HG02798 (cell line): ENCODE measurements around the gene MAML2.
"Not testable (repeated sequence)": the region's sequence is repeated elsewhere in the genome, so short reads cannot be mapped to it uniquely, and the experiment has no call there.

Experiments
- ATAC-seq: cut with Tn5 transposase; IDR thresholded peaks from one replicate; pipeline ENCODE4 v1.9.1; 2021; ENCODE audit warnings: mild to moderate bottlenecking; ENCODE audit not compliant: unreplicated experiment, poor library complexity

The MAML2 gene

DNA sequence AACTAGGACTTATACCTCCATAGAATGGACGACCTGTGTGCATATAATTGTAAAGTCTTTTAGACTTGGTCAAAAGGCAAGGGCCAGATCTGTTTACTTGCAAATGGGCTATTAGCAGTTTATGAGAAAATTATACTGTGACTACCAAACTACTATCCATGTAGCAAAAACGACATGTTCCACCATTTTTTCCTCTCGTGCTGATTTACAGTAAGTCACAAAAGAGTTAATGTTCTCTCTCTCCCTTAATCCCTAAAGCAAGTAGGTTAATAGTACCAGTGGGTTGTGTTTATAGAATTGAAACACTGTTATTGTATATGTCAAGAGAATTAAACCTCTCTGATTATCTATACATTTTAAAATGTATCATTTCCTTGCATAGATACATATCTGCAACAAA lies 147.3 kb downstream of the MAML2 start:
- no peak for ATAC-seq

DNA sequence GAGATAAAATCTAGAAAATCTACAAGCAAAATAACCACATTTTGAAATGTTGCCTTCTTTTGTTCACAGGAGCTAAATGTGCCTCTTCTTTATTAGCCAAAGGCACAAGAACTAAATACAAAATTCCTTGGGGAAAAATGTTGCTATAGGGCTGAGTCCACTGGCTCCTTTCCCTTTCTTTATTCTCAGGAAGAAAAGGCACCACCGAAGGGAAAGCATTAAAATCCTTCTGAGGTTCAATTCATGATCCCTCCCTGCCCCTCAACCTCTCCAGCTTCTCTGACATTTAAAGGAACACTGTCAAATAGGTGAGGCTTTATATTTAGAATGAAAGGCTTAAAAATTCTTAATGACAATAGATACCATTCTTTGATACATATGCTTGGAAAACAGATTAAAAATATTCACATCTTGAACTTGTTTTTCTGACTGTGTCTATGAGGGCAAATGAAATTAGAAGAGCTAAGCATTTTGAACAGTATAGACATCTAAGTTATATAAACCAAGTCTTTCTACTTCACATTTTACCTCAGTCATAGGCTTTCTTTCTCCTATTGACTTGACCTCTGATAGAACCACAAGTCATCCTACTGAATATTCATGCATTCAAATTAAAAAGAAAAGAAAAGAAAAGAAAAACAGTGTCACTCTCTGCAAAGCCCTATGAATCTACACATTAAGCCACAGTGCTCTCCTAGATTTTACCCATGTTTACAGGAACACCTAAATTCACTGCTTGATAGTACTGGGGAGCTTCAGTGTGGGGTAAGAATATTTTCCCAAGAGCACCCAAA lies 148.2 kb downstream of the MAML2 start:
- ATAC-seq, result no peak

DNA sequence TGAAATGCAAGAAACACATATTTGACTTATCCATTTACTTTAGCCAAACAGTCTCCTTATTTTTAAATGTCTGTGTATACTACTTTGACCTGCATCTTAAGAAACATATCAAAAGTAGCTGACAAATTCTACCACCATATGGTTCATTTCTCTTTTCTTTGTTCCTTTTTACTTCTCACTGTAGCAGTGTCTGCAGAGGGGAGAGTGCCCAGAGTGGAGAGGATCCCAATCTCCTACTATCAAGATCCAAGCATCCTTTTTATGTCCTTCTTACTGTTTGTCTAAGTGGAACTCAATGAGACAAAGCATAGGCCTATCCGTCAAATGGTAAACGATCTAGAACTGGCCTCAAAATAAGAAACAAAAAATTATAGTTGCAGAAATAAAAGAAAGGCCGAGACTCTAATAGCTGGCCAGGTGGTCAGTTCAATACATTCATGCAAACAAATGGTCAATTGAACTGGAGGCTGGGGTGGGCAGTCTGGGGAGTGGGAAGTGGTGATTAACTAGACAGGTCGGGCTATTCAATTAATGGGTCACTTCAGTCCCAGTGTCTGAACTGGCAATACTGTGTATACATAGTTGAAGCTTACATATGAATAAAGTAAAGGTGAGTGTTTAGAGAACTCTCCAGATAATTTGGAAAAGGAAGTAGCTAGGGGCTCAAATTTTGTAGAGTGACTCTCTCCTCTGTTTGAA lies 149.1 kb downstream of the MAML2 start:
- ATAC-seq, result no peak

DNA sequence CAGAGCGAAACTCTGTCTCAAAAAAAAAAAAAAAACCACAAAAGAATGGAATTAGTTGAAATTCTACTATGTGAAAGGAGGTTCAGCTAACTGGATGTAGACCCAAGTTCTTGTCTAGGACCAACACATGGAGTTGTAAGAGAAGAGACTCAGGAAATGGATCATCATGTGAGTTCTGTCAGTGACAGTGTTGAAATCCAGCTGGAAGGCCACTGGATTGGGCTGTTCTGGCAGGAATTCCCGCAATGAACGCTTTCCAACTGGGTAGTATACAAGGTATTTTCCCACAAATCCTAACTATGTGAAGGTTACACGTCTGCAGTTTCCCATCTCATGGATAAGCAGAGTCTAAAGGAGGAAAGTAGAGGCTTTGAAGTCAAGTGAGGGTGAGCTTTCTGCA lies 151.2 kb downstream of the MAML2 start:
- no peak for ATAC-seq

DNA sequence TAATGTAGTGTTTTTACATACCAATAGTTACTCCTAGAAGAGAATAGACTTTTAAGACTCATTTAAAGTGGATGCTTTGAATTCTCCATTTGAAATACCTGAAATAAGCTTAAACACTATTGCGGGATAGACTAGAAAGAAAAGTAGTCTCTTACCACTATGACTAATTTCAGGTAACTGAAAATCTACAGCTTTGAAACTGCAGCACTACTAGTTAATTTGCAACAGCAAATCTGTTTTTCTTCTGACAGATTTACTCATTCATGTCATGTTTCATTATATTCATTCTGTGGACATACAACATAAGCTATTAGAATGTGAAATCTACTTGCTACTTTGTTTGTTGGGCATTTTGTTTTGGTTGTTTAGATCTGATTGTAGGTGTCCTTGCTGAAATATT lies 153.6 kb downstream of the MAML2 start:
- peak; percentile 32 for ATAC-seq

DNA sequence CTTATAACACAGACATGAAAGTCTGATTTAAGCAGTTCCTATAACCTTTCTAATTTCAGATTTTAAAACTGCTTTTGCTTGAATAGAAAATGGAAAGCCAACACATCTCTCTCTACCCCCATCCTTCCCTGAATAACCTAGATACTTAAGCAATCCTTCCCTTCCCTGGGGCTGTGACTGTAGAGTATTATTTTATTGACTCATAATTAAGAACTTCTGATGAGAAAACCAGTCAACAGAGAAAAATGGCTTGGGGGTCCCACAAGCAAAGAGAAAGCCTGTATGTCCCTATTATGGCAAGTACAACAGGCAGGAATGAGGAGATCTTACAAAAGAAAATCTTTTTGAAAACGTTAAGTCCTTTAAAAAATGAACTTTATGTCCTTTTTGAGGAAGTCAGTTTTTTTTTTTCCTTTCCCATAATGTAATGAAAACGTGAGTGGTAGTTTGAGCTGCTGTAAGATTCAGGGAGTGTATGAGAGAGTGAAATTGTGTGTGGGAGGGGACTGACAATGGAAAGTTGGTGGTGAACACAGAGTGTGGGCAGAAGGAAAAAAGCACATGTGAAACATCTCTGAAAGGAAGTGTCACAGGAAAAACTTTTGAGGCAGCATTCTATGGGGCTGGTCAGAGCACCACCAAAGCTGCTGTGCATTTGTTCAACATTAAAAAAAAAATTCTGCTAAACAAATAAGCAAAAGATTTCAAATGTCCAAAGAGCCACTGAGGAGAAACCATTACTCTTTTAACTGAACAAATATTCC lies 154.6 kb downstream of the MAML2 start:
- ATAC-seq, result peak; percentile 43

DNA sequence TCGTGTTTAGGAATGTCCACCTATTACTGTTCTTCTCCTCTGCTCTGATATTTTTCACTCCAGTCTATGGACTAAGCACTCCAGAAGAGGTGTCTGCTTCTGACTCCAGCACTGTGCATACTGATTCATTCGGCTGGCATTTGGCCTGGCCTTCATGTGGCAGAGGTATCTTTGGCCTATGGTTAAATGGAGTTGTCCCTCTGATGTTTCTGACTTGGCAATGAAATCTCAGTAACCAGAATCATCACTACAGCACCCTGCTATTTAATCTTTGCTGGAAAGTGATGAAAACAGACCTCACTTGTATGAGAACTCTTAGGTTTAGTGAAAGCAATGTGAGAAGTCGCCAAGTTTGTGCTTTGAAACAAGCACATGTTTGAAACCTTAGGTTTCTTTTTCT lies 155.2 kb downstream of the MAML2 start:
- no peak for ATAC-seq

DNA sequence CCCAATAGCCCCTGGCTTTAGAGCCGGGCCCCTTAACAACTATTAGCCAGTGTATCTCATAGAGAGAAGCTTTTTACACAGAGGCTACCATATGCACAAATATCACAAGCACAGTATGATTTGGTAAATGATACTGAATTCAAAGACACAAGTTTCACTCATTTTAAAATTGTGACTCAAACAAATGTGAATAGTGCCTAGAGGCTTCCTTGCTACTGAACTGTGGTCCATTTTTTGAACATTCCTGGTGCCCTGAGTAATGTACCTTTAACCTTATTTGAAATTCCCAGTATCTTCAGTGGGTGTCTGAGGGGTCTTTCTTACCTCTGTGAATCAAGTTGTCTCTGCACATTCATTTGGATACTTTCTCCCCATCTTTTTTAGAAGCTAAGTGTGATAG lies 156.2 kb downstream of the MAML2 start:
- ATAC-seq, result no peak

DNA sequence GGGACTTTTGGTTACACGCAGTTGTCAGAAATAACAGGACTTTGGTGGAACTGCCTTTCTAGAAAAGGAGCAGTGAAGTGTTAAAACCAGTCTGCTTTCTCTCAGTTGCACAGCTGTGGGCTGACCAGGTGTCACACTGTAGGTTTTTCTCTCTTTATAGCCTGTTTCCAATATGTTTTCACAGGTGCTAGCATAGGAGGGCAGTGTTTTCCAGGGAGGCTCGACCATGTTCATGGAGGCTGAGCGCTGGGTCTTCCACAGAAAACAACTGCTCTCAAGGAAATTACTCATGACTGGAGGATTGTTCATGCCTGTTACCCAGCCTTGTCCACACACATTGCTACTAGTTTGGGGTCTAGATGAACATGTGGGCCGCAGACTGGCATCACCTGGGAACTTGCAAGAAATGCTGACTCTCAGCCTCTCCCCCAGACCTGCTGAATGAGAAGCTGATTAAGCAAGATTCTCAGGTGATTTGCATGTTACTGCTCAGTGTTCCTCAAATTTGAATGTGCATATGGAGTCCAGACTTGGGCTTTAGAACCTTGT lies 157.7 kb downstream of the MAML2 start:
- peak; percentile 84 for ATAC-seq

DNA sequence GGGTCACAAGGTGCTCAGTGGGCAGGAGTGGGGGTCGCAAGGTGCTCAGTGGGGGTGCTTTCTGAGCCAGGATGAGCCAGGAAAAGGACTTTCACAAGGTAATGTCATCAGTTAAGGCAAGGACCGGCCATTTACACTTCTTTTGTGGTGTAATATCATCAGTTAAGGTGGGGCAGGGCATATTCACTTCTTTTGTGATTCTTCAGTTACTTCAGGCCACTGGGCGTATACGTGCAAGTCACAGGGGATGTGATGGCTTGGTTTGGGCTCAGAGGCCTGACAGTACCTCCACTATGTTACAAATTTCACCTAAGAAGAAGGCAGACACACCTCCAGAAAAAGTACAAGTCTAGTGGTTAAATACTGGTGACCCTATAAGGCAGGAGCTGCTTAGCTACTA lies 162.1 kb downstream of the MAML2 start:
- not testable (repeated sequence) for ATAC-seq

DNA sequence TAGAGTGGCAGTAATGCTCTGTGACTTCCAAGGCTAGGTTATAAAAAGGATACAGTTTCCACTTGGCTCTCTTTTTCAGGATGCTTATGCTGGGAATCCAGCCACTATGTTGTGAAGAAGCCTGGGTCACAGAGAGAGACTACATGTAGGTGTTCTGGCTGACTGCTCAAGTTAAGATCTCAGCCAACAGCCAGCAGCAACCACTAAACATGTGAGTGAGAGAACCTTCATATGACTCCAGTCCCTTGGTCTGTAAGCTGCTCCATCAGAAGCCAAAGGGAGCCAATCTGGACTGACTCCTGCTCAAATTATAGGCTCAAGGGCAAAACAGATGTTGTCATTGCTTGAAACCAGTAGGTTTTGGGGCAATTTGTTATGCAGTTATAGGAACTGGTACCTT lies 162.7 kb downstream of the MAML2 start:
- ATAC-seq, result no peak

DNA sequence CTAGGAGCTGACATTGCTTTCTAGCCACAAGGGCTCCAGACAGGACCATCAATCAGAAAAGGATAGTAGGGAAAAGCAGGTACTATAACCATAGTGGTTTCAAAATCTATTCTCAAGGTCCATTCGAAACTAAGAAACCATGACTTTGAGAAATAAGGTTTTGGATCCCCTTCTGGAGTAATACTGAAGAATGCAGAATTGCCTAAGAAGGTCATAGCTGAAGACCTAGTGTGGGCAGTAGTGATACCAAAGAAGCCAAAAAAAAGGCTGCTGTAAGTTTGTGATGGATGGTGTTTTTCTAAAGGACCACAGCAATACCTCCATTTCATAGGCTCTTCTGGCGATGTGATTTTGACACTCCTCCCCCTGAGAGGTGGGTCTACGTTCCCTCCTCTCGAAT lies 163.1 kb downstream of the MAML2 start:
- no peak for ATAC-seq

DNA sequence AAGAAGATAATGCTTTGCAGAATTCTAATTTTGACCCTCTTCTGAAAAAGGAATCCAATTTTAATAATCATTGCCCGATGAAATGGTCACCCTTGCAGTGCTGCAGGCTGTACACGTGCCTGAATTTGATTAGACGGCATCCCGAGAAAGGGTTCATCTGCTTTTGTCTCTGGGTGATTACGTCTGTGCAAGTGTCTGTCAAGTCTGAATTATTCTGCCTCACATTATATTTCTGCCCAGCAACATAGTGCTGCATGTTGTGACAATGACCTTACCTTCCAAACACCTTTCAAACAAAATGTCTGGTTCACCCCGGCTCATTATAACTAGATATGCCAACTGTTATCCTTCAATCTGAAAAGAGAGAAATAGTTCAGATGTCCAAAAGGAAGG lies 164.1 kb downstream of the MAML2 start:
- ATAC-seq, result no peak

DNA sequence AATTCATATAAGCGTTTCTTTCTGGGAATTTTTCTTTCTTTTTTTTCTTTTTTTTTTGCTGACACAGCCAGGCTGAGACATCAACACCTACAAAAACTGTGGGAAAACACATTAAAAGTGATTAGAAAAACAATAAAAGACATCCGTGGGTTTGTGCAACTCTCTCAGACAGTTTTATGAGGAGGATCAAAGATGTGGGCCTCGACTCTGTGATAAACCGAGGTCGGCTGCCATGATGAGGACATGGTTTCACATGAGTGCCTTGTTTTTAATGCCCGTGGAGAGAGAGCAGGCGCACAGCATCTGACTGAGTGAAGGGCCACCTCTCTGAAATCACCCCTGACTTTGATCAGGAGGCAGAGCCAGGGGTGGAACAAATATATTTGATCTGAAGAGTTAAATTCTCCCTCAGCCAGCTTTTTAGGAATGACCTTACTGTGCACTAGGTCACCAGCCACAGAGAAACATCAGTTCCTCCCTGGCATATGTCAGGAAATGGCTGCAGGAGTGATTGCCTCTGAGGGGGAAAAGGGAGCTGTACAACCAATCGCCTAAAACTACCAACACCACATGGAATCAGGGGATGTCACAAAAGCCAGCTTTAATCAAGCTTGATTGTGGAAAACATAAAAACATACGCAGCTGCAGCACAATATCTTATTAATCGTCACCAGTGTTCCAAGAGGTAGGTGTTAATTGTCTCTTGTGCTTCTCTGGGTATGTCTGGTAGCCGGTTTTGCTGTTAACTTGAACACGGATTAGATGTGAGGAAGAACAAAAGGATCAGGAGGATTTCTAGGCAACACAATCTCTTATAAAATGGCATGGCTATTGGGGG lies 164.7 kb downstream of the MAML2 start:
- ATAC-seq, result no peak

DNA sequence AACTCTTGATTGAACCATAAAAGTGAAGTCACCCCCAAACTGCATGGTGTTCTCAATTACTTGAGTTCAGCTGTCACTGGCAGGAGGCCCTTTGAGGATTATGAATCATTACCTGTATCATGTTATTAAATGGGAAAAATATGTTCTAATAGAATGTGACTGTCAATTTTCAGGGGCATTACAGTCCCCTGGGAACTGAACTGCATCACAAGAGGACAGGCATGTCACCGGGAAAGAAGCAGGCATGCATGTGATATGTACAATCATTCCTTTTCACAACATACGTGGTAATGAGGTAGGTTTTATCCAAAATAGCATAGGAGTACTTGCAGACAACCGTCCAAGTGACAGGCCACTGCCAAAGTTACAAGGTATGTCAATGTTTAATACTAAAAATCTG lies 165.8 kb downstream of the MAML2 start:
- ATAC-seq, result no peak

DNA sequence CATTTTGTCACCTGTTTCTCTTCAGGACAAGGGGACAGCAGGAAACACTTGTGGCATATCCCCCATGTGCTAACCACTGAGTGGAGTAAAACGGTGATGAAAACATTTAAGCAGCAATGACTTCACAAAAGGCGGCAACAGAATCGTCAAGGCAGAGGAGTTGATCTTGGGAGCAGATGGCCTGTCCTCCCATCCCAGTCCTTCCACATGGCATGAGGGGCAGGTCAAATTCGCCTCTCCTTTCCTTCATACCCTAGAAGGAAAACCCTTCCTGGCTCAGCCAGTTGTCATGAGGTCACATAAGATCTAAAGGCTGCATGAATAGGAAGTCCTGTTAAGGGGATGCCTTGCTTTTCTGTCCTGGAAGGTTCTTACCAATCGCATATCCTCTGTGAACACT lies 169.1 kb downstream of the MAML2 start:
- ATAC-seq, result no peak

DNA sequence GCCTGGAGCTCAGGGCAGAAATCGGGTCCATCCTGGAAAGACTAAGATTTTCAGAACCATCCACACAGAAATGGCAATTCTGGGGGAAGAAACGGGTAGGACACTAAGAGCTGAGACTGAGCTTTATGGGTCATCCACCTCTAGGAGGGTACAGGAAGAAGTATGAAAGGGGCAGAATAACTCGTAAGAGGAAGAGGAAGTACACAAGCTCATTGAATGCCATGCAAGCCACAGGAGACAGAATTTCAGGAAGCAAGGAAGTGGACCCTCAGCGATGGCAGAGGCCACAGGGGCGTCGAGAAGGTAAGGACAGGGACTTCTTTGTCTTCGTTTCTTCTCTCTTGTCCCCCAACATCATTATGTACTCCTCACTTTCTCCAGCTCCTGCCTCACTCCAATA lies 169.6 kb downstream of the MAML2 start:
- no peak for ATAC-seq

DNA sequence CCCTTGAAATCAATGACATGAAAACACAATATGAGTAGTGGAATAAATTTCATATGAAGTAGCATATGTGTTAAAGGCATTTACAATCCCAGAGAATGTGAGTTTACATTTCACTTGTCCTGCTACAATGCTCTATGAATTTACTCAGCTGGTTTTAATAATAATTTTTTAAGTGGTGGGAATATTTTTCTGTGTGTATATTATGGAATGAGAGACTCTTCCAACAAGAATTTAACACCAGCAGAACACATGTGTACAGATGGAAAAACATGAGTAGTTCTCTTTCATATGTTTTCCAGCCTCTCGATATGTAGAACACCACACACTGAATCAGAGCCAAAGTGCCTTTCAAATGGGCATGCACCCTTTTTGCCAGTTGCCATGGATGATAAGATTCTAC lies 170.4 kb downstream of the MAML2 start:
- no peak for ATAC-seq

DNA sequence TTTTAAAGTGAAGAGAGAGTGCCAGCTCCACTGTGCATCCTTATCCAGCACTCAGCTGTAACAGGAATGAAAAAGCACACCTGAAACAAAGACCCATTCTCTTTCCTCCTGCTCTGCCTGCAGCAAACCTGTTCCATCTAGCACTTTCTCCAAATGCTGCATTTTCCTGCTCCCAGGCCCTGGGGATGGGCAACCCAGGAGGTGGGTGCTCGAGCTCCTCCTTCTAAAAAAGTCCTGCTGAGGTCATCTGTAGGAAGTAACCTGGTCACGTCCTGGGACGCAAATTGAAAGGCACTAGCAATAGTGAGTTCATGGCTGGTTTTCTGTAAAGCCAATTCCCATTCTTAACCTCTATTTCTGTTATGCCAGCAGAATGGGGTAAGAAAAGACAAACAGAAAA lies 173.7 kb downstream of the MAML2 start:
- ATAC-seq, result no peak

DNA sequence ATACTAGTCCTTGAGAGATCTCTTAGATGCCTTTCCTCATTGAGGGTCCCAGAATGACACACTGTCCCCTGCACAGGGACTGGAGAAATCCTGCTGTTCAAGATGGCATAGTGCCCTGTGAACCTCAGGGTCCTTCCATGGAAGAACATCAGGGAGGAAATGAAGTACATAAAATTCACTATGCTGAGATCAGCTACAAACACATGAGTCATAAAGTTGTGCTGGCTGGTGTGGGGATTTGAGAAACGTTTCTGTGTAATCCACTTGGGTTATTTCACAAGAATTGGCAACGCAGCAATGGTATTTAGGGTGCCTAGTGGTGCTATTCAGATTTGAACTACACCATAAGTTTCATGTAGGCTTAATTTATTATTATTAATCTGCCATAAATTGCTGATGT lies 174.4 kb downstream of the MAML2 start:
- no peak for ATAC-seq
